Measurements from ENCODE around the gene HYKK. TPM values are rescaled to one million over a fixed set of nuclear protein-coding genes. Genes with fewer than 3 reads are reported as not detected.

HYKK gene
- polyA plus RNA-seq, 1 of the 3 experiments (the other 2 are of a cell fraction): 2.2 TPM

DNA sequence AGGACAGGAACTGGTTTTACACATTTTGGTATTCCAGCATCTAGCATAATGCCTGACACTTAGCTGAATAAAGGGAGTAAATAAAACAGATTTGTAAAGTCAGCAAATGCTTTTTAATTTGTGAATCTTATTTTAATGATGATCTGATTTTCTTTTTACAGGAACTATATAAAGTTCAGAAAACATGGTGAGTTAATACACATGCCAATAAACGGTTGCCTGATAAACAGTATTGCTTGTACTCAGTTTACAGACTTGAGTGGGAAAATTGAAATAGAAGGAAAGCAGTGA lies 34.3 kb downstream of the HYKK start:
- Histone ChIP-seq H3K27me3 (ENCODE audit: insufficient read depth) (no peaks in the 10 kb centered on the region), H4K20me1 (ENCODE audit: insufficient read depth) (no peaks in the 10 kb centered on the region), H3K27ac (ENCODE audit: low read depth in 2 of 2, low read length in 1 of 2) (peak overlapping the region; percentile 92 to 97; a peak in 2 of 4 replicates), H3K79me2 (ENCODE audit: insufficient read depth) (peaks cover 37% of the 10 kb centered on the region), H3K36me3 (replicated peaks in 1 of 2; ENCODE audit: control insufficient read depth in 1 of 2, insufficient read depth in 2 of 2, low read length in 1 of 2) (peaks cover 36 to 48% of the 10 kb centered on the region in 2 experiments), H3K4me1 (ENCODE audit: control insufficient read depth in 1 of 2, insufficient read depth in 2 of 2, low read depth in 1 of 2, low read length in 1 of 2) (peaks cover 4 to 5% of the 10 kb centered on the region in 2 experiments; a peak in 2 of 4 replicates), H3K4me3 (ENCODE audit: low read depth in 2 of 2, low read length in 1 of 2) (peak overlapping the region; percentile 81 to 83), H3F3A (replicated peaks; ENCODE audit: insufficient read depth) (no peaks in the 10 kb centered on the region), H3K9me2 (no peaks in the 10 kb centered on the region), H2AFZ (ENCODE audit: low read depth) (no peak overlapping the region), H3K9me3 (no peaks in the 10 kb centered on the region), H3K4me2 (peak overlapping the region; percentile 83), H3K9ac (peak overlapping the region; percentile 86)
- POLR2A ChIA-PET: no interaction called here
- DNase-seq: no peak
- TF ChIP-seq, protein P1, sequence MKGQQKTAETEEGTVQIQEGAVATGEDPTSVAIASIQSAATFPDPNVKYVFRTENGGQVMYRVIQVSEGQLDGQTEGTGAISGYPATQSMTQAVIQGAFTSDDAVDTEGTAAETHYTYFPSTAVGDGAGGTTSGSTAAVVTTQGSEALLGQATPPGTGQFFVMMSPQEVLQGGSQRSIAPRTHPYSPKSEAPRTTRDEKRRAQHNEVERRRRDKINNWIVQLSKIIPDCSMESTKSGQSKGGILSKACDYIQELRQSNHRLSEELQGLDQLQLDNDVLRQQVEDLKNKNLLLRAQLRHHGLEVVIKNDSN (IDR thresholded peaks at IDR 0.05; ENCODE audit: borderline replicate concordance, low read depth): no peak
- TF ChIP-seq JUND (IDR thresholded peaks at IDR 0.05) (no peak), ELF1 (IDR thresholded peaks at IDR 0.05) (no peak), CHD2 (IDR thresholded peaks at IDR 0.05; ENCODE audit: low read length, partially characterized antibody) (no peak), RXRA (IDR thresholded peaks at IDR 0.05; ENCODE audit: borderline replicate concordance, low read depth) (no peak), SMC3 (IDR thresholded peaks at IDR 0.05; ENCODE audit: low read depth, low read length) (no peak), FOXJ3 (CRISPR knock-in tag; IDR thresholded peaks at IDR 0.05) (no peak), RFX5 (IDR thresholded peaks at IDR 0.05; ENCODE audit: low read length) (no peak), TCF12 (IDR thresholded peaks at IDR 0.05) (no peak), MXI1 (IDR thresholded peaks at IDR 0.05; ENCODE audit: low read depth, low read length) (no peak)
- TF ChIP-seq, protein P2, sequence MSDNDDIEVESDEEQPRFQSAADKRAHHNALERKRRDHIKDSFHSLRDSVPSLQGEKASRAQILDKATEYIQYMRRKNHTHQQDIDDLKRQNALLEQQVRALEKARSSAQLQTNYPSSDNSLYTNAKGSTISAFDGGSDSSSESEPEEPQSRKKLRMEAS (IDR thresholded peaks at IDR 0.05; ENCODE audit: low read depth): no peak
- CTCF ChIA-PET: interaction anchor here (1.1 to 2.2 kb wide), 4 partner anchors 14 to 77 kb away, joined by 3 to 6 read pairs (median 4); no protein-coding TSS in a partner anchor
- 28% methylated on average over 1 of the region's 1 CpG for WGBS (ENCODE audit: low lambda C conversion rate)

DNA sequence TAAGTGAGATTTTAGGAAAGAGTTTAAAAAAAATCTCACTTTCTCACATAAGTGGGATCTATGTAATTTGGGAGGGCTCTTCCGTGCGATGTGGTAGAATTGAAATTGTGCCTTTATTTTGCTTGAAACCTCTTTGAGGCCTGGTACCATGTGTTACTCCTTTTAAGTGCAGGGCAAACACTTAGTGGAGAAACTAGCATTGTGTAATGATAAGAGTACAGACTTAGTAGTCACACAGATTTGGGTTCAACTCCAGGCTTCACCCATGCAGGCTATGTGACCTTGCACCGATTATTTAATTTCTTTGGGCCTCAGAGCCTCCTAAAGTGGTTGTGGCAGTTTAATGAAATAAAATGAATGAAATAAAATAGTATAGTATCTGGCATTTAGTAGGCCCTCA lies 35.3 kb downstream of the HYKK start:
- Histone ChIP-seq H3K36me3 (replicated peaks in 1 of 2; ENCODE audit: control insufficient read depth in 1 of 2, insufficient read depth in 2 of 2, low read length in 1 of 2) (peaks cover 42 to 56% of the 10 kb centered on the region in 2 experiments), H3K4me2 (0 out of 2 replicates have a peak overlapping the region, but pooled peaks have one; percentile 83), H3K27me3 (ENCODE audit: insufficient read depth) (no peaks in the 10 kb centered on the region), H3F3A (replicated peaks; ENCODE audit: insufficient read depth) (peaks cover 3% of the 10 kb centered on the region), H3K4me1 (ENCODE audit: control insufficient read depth in 1 of 2, insufficient read depth in 2 of 2, low read depth in 1 of 2, low read length in 1 of 2) (peaks cover 4 to 5% of the 10 kb centered on the region in 2 experiments; a peak in 2 of 4 replicates), H3K9ac (no peak overlapping the region), H3K27ac (ENCODE audit: low read depth in 2 of 2, low read length in 1 of 2) (peak overlapping the region in 1 of 2 experiments; percentile 3; a peak in 1 of 4 replicates), H3K79me2 (ENCODE audit: insufficient read depth) (peaks cover 37% of the 10 kb centered on the region), H3K4me3 (ENCODE audit: low read depth in 2 of 2, low read length in 1 of 2) (no peak overlapping the region), H3K9me2 (no peaks in the 10 kb centered on the region), H3K9me3 (no peaks in the 10 kb centered on the region), H2AFZ (ENCODE audit: low read depth) (no peak overlapping the region), H4K20me1 (ENCODE audit: insufficient read depth) (no peaks in the 10 kb centered on the region)
- ChIA-PET CTCF (interaction anchor here (1.2 kb wide), 1 partner anchor 26 kb away, joined by 3 read pairs; no protein-coding TSS in a partner anchor), POLR2A (interaction anchor here (0.6 kb wide), 1 partner anchor 65 kb away, joined by 3 read pairs; no protein-coding TSS in a partner anchor)
- DNase-seq: no peak
- WGBS (ENCODE audit: low lambda C conversion rate): 94% methylated on average over 3 of the region's 3 CpGs
- TF ChIP-seq CHD2 (IDR thresholded peaks at IDR 0.05; ENCODE audit: low read length, partially characterized antibody) (no peak), GABPA (IDR thresholded peaks at IDR 0.05; ENCODE audit: low read depth) (no peak), TEAD4 (IDR thresholded peaks at IDR 0.05; ENCODE audit: borderline replicate concordance, insufficient read depth) (no peak), SMC3 (IDR thresholded peaks at IDR 0.05; ENCODE audit: low read depth, low read length) (no peak), RCOR1 (IDR thresholded peaks at IDR 0.05; ENCODE audit: low read length) (no peak), RXRA (IDR thresholded peaks at IDR 0.05; ENCODE audit: borderline replicate concordance, low read depth) (no peak)
- TF ChIP-seq, protein P3, sequence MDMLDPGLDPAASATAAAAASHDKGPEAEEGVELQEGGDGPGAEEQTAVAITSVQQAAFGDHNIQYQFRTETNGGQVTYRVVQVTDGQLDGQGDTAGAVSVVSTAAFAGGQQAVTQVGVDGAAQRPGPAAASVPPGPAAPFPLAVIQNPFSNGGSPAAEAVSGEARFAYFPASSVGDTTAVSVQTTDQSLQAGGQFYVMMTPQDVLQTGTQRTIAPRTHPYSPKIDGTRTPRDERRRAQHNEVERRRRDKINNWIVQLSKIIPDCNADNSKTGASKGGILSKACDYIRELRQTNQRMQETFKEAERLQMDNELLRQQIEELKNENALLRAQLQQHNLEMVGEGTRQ (IDR thresholded peaks at IDR 0.05; ENCODE audit: borderline replicate concordance, low read depth, low read length): no peak
